A549 (cell line): ENCODE measurements around the gene WWP2. TPM values are rescaled to one million over a fixed set of nuclear protein-coding genes. Genes with fewer than 3 reads are reported as not detected.

ENCODE experiments used
- ATAC-seq, 2 experiments: fragments of 200-7000 bp in 1 of 2; fragments of >200 bp in 1 of 2; cut with Nextera tagmentation in 1 of 2; cut with Tn5 transposase in 1 of 2; 3 replicates each; pipeline versions ENCODE4 v1.8.0 to v1.9.1; 2018 to 2020; ENCODE audit warnings: mild to moderate bottlenecking in 1 of 2, moderate library complexity in 1 of 2
- CTCF ChIA-PET: fragments of 300-600 bp; sonication (Branson Sonifier 250); formaldehyde crosslinking; extraction: SDS; loops from one replicate; lab custom pipeline; 2021; ENCODE audit warnings: antibody characterized with exemption, inconsistent platforms; lab: Yijun Ruan, JAX
- POLR2A ChIA-PET: fragments of 350-600 bp; formaldehyde crosslinking; extraction: SDS; loops from one replicate; lab custom pipeline; 2021; ENCODE audit warnings: antibody characterized with exemption, inconsistent platforms; lab: Yijun Ruan, JAX
- DNase-seq, 2 experiments: peaks; one replicate each; pipeline versions ENCODE4 v3.0.0 to v3.0.0-alpha.2; 2011 to 2016; ENCODE audit warnings: low read depth in 1 of 2, low spot score in 1 of 2
- FAIRE-seq: peaks from 2 replicates; lab custom pipeline; 2011; peaks lifted over from hg19 to GRCh38; lab: Jason Lieb, UNC
- H3K27ac ChIP-seq, 2 experiments: fragments of >200 bp; sonication (Bioruptor Twin); formaldehyde crosslinking; 3 replicates each; pipeline ENCODE4 v1.5.1; 2016 to 2017
- H3K4me1 ChIP-seq: fragments of >200 bp; sonication (Bioruptor Twin); formaldehyde crosslinking; 3 replicates; pipeline ENCODE4 v1.6.1; 2016
- H3K4me2 ChIP-seq: fragments of >200 bp; sonication (Bioruptor Twin); formaldehyde crosslinking; 3 replicates; pipeline ENCODE4 v1.6.1; 2016
- H3K4me3 ChIP-seq: fragments of >200 bp; sonication (Bioruptor Twin); formaldehyde crosslinking; 3 replicates; pipeline ENCODE4 v1.5.1; 2016
- H3K9me3 ChIP-seq: fragments of >200 bp; sonication (Bioruptor Twin); formaldehyde crosslinking; 3 replicates; pipeline ENCODE4 v1.6.1; 2016
- BHLHE40 ChIP-seq: IDR thresholded peaks from 2 replicates; pipeline ENCODE4 v1.6.1; 2012; ENCODE audit warnings: low read depth, low read length, inconsistent platforms
- CBX2 ChIP-seq: fragments of 200-600 bp; sonication (generic); IDR thresholded peaks from 2 replicates; pipeline ENCODE4 v1.6.1; 2016; ENCODE audit warnings: low read depth, mild to moderate bottlenecking, borderline replicate concordance
- EHF ChIP-seq: fragments of 250-450 bp; sonication (Bioruptor Pico); IDR thresholded peaks from 2 replicates; pipeline ENCODE4 v1.5.0; 2020; ENCODE audit warnings: mild to moderate bottlenecking
- EP300 ChIP-seq, 2 experiments: fragments of >200 bp; sonication (Bioruptor Twin); formaldehyde crosslinking; IDR thresholded peaks; 2 replicates in 1 of 2; 3 replicates in 1 of 2; pipeline ENCODE4 v1.6.1; 2016 to 2017
- HOXA7 ChIP-seq: fragments of 250-450 bp; sonication (Bioruptor Pico); IDR thresholded peaks from 2 replicates; pipeline ENCODE4 v1.5.0; 2020; ENCODE audit warnings: mild to moderate bottlenecking, moderate library complexity
- HOXB13 ChIP-seq: fragments of 250-450 bp; sonication (Bioruptor Pico); IDR thresholded peaks from 2 replicates; pipeline ENCODE4 v1.5.0; 2020; ENCODE audit warnings: low read depth, mild to moderate bottlenecking, moderate library complexity
- HOXB5 ChIP-seq: fragments of 250-450 bp; sonication (Bioruptor Pico); IDR thresholded peaks from 2 replicates; pipeline ENCODE4 v1.5.0; 2020; ENCODE audit warnings: mild to moderate bottlenecking, moderate library complexity
- JUN ChIP-seq, 2 experiments: fragments of >200 bp; sonication (Bioruptor Twin); formaldehyde crosslinking; IDR thresholded peaks; 2 replicates in 1 of 2; 3 replicates in 1 of 2; pipeline ENCODE4 v1.6.1; 2016 to 2017
- JUNB ChIP-seq: fragments of >200 bp; sonication (Bioruptor Twin); formaldehyde crosslinking; IDR thresholded peaks from 2 replicates; pipeline ENCODE4 v1.6.1; 2016
- MAZ ChIP-seq: fragments of 150-350 bp; IDR thresholded peaks from 2 replicates; pipeline ENCODE4 v1.6.1; 2014; ENCODE audit warnings: antibody characterized with exemption, low read depth, low read length, borderline replicate concordance
- MYC ChIP-seq: IDR thresholded peaks from 2 replicates; pipeline ENCODE4 v1.6.1; 2012; ENCODE audit warnings: mild to moderate bottlenecking, inconsistent platforms, low read length, improper control_type of control experiment, borderline replicate concordance
- NPAS2 ChIP-seq: fragments of 250-450 bp; sonication (Bioruptor Pico); IDR thresholded peaks from 2 replicates; pipeline ENCODE4 v1.8.0; 2022; ENCODE audit warnings: mild to moderate bottlenecking, moderate library complexity, borderline replicate concordance
- RAD21 ChIP-seq, 2 experiments: fragments of >200 bp in 1 of 2; sonication (Bioruptor Twin) in 1 of 2; formaldehyde crosslinking in 1 of 2; IDR thresholded peaks in 1 of 2; conservative IDR thresholded peaks in 1 of 2; 2 replicates in 1 of 2; 3 replicates in 1 of 2; pipeline ENCODE4 v1.6.1; 2012 to 2018; ENCODE audit warnings: inconsistent platforms in 1 of 2
- RCOR1 ChIP-seq: fragments of 150-350 bp; IDR thresholded peaks from 2 replicates; pipeline ENCODE4 v1.6.1; 2014; ENCODE audit warnings: antibody characterized with exemption, low read length, low read depth
- RFX5 ChIP-seq: fragments of 450-650 bp; IDR thresholded peaks from 2 replicates; pipeline ENCODE4 v1.7.1; 2014; ENCODE audit warnings: antibody characterized with exemption, mild to moderate bottlenecking, moderate library complexity
- ZFP36 ChIP-seq: fragments of 450-650 bp; IDR thresholded peaks from 2 replicates; pipeline ENCODE4 v1.6.1; 2014; ENCODE audit warnings: borderline replicate concordance; ENCODE audit not compliant: partially characterized antibody
- WGBS: methylation state at CpG from one replicate; pipeline ENCODE4 v1.1.6; 2017; ENCODE audit errors: missing lambda C conversion rate; 5-methylcytosine and 5-hydroxymethylcytosine counted together
- polyA plus RNA-seq, 4 experiments: library from polyadenylated mRNA; depleted of rRNA in 3 of 4; stranded (reverse); fragments of >200 nt; fragmentation: RNase III in 1 of 4; extraction: RNeasy Plus Mini Kit Qiagen cat#74134 plus additional on column Dnase treatment in 1 of 4; gene quantifications; 2 replicates in 3 of 4; 3 replicates in 1 of 4; pipeline ENCODE4 v1.2.3, GENCODE V29; 2011 to 2017
- TF ChIP-seq, protein P1 (sequence below): IDR thresholded peaks from 2 replicates; pipeline ENCODE4 v1.6.1; 2012
- TF ChIP-seq, protein P2 (sequence below): fragments of >200 bp; sonication (Bioruptor Twin); formaldehyde crosslinking; IDR thresholded peaks from 3 replicates; pipeline ENCODE4 v1.6.1; 2016
- TF ChIP-seq, protein P3 (sequence below): IDR thresholded peaks from 2 replicates; pipeline ENCODE4 v1.6.1; 2012; ENCODE audit warnings: low read depth, borderline replicate concordance
- TF ChIP-seq, protein P4 (sequence below): fragments of 200-600 bp; sonication (generic); IDR thresholded peaks from 2 replicates; pipeline ENCODE4 v1.6.1; 2016; ENCODE audit warnings: antibody characterized with exemption, mild to moderate bottlenecking, moderate library complexity
- TF ChIP-seq, protein P5 (sequence below): fragments of 250-450 bp; sonication (Bioruptor Pico); IDR thresholded peaks from 2 replicates; pipeline ENCODE4 v1.5.0; 2020; ENCODE audit warnings: low read depth, mild to moderate bottlenecking, moderate library complexity
- TF ChIP-seq, protein P6 (sequence below): fragments of 150-350 bp; IDR thresholded peaks from 2 replicates; pipeline ENCODE4 v1.6.1; 2014; ENCODE audit warnings: low read depth, mild to moderate bottlenecking, low read length

The WWP2 gene
- polyA plus RNA-seq, 2 of the 4 experiments (the other 2 are of a cell fraction), result 16.1 to 16.2 TPM

DNA sequence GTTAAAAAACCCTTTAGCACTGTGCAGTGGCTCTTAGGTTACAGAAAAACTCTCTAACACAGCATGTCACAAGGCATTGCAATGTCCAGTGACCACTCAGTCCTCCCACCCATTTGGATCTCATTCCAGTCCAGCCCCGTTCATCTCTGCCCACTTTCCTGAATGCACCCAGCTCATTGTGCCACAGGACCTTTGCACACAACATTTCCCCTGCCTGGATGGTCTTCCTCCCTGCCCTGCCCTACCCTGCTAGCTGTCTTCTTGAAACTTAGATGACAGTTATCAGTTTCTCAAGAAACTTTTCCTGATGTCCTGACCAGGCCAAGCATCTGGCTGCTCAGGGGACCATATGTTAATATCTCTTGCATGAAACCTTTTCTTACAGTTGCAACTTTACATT, 67.2 kb downstream of the WWP2 start:
- H3K4me3 ChIP-seq, result no peak overlapping the region
- POLR2A ChIA-PET, result no interaction called here
- H3K4me2 ChIP-seq, result no peak overlapping the region
- TF ChIP-seq, protein P1, sequence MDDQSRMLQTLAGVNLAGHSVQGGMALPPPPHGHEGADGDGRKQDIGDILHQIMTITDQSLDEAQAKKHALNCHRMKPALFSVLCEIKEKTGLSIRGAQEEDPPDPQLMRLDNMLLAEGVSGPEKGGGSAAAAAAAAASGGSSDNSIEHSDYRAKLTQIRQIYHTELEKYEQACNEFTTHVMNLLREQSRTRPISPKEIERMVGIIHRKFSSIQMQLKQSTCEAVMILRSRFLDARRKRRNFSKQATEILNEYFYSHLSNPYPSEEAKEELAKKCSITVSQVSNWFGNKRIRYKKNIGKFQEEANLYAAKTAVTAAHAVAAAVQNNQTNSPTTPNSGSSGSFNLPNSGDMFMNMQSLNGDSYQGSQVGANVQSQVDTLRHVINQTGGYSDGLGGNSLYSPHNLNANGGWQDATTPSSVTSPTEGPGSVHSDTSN, result no peak
- TF ChIP-seq RAD21 (conservative IDR thresholded peaks at IDR 0.05 in 1 of 2, IDR thresholded peaks at IDR 0.05 in 1 of 2), result no peak
- TF ChIP-seq RFX5, result no peak
- TF ChIP-seq MYC, result no peak
- no peak for TF ChIP-seq HOXA7 (CRISPR knock-in tag)
- no peak for TF ChIP-seq HOXB5 (CRISPR knock-in tag)
- CTCF ChIA-PET, result interaction anchor here (0.6 to 2.3 kb wide), 7 partner anchors 22 to 108 kb away, joined by 3 to 9 read pairs (median 4); no protein-coding TSS in a partner anchor
- FAIRE-seq, result no peak
- no peak for DNase-seq
- WGBS, result 92% methylated on average over 1 of the region's 1 CpG
- no peaks in the 10 kb centered on the region for H3K9me3 ChIP-seq
- ATAC-seq, result no peak
- peak overlapping the region in 1 of 2 experiments; percentile 89; a peak in 3 of 6 replicates for H3K27ac ChIP-seq
- H3K4me1 ChIP-seq, result peaks cover 51% of the 10 kb centered on the region

DNA sequence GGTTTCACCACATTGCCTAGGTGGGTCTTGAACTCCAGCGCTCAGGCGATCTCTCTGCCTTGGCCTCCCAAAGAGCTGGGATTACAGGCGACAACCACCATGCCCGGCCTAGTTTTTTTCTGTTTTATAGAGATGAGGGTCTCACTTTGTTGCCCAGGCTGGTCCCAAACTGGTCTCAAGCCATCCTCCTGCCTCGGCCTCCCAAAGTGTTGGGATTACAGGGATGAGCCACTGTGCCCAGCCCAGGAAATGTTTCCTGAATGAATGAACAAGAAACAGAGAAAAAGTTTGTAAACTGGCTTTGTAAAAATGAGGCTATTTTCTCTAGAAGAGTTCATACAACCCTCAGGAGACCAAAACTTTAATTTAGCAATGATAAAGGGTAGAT, 68.0 kb downstream of the WWP2 start:
- Histone ChIP-seq H3K4me1 (peaks cover 51% of the 10 kb centered on the region), H3K4me3 (no peak overlapping the region), H3K4me2 (peak overlapping the region; percentile 83), H3K9me3 (no peaks in the 10 kb centered on the region), H3K27ac (peak overlapping the region; percentile 84 to 89)
- no peak for FAIRE-seq
- DNase-seq, result no peak
- WGBS, result 96% methylated on average over 5 of the region's 5 CpGs
- TF ChIP-seq EP300 (IDR thresholded peaks at IDR 0.05) (no peak), NPAS2 (CRISPR knock-in tag) (no peak), JUNB (no peak), ZFP36 (no peak), BHLHE40 (no peak), CBX2 (no peak), RCOR1 (no peak), JUN (IDR thresholded peaks at IDR 0.05) (no peak), MAZ (no peak), EHF (CRISPR knock-in tag) (no peak), HOXB13 (CRISPR knock-in tag) (no peak)
- TF ChIP-seq, protein P2, sequence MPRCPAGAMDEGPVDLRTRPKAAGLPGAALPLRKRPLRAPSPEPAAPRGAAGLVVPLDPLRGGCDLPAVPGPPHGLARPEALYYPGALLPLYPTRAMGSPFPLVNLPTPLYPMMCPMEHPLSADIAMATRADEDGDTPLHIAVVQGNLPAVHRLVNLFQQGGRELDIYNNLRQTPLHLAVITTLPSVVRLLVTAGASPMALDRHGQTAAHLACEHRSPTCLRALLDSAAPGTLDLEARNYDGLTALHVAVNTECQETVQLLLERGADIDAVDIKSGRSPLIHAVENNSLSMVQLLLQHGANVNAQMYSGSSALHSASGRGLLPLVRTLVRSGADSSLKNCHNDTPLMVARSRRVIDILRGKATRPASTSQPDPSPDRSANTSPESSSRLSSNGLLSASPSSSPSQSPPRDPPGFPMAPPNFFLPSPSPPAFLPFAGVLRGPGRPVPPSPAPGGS, result no peak
- TF ChIP-seq, protein P1, result no peak
- TF ChIP-seq, protein P3, sequence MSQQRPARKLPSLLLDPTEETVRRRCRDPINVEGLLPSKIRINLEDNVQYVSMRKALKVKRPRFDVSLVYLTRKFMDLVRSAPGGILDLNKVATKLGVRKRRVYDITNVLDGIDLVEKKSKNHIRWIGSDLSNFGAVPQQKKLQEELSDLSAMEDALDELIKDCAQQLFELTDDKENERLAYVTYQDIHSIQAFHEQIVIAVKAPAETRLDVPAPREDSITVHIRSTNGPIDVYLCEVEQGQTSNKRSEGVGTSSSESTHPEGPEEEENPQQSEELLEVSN, result no peak
- TF ChIP-seq, protein P4, sequence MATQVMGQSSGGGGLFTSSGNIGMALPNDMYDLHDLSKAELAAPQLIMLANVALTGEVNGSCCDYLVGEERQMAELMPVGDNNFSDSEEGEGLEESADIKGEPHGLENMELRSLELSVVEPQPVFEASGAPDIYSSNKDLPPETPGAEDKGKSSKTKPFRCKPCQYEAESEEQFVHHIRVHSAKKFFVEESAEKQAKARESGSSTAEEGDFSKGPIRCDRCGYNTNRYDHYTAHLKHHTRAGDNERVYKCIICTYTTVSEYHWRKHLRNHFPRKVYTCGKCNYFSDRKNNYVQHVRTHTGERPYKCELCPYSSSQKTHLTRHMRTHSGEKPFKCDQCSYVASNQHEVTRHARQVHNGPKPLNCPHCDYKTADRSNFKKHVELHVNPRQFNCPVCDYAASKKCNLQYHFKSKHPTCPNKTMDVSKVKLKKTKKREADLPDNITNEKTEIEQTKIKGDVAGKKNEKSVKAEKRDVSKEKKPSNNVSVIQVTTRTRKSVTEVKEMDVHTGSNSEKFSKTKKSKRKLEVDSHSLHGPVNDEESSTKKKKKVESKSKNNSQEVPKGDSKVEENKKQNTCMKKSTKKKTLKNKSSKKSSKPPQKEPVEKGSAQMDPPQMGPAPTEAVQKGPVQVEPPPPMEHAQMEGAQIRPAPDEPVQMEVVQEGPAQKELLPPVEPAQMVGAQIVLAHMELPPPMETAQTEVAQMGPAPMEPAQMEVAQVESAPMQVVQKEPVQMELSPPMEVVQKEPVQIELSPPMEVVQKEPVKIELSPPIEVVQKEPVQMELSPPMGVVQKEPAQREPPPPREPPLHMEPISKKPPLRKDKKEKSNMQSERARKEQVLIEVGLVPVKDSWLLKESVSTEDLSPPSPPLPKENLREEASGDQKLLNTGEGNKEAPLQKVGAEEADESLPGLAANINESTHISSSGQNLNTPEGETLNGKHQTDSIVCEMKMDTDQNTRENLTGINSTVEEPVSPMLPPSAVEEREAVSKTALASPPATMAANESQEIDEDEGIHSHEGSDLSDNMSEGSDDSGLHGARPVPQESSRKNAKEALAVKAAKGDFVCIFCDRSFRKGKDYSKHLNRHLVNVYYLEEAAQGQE, result no peak
- TF ChIP-seq, protein P5, sequence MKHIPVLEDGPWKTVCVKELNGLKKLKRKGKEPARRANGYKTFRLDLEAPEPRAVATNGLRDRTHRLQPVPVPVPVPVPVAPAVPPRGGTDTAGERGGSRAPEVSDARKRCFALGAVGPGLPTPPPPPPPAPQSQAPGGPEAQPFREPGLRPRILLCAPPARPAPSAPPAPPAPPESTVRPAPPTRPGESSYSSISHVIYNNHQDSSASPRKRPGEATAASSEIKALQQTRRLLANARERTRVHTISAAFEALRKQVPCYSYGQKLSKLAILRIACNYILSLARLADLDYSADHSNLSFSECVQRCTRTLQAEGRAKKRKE (CRISPR knock-in tag), result no peak
- TF ChIP-seq, protein P6, sequence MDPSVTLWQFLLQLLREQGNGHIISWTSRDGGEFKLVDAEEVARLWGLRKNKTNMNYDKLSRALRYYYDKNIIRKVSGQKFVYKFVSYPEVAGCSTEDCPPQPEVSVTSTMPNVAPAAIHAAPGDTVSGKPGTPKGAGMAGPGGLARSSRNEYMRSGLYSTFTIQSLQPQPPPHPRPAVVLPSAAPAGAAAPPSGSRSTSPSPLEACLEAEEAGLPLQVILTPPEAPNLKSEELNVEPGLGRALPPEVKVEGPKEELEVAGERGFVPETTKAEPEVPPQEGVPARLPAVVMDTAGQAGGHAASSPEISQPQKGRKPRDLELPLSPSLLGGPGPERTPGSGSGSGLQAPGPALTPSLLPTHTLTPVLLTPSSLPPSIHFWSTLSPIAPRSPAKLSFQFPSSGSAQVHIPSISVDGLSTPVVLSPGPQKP, result no peak
- no peak for ATAC-seq
- POLR2A ChIA-PET, result no interaction called here
- CTCF ChIA-PET, result interaction anchor here (1.3 to 2.3 kb wide), 4 partner anchors 34 to 108 kb away, joined by 3 to 9 read pairs (median 5); no protein-coding TSS in a partner anchor
